Heart left ventricle (tissue), 13 donors: ENCODE results near the gene SRGAP2.
"Not testable (repeated sequence)": the region's sequence is repeated elsewhere in the genome, so short reads cannot be mapped to it uniquely, and the experiment has no call there.

Experiments used
- CTCF ChIP-seq, 12 donors: fragments of 200-600 bp; sonication (generic) in 4 of 12; IDR thresholded peaks; one replicate each; pipeline versions ENCODE4 v1.5.0 to v1.8.0; 2018 to 2022; ENCODE audit warnings: antibody characterized with exemption in 12 of 12, mild to moderate bottlenecking in 5 of 12
- POLR2A ChIP-seq, 2 donors: fragments of 450-650 bp; IDR thresholded peaks; one replicate each; pipeline ENCODE4 v1.6.1; 2017; ENCODE audit warnings: antibody characterized with exemption in 2 of 2, mild to moderate bottlenecking in 2 of 2, moderate library complexity in 2 of 2
- donor health status: ischemic (EF 13 %, LVEDD 7.1; RV severe dilation, severe dysfunction).
- donor health status: DM: no; HTN: yes; CAD: no.
- donor health status: DM: no; HTN: no; CAD: no.
- donor health status: ischemic (EF 25% LVEDD 6.9; RV normal size, moderate dysfunction).
- donor health status: ischemic (EF 25% LVEDD 5.7; RV mildly dilated, moderate dysfunction).
- donor health status: ischemic (EF 35%, LVEDD 5.7; RV mildly dilated, moderate dysfunction).
- donor health status: nonischemic (EF 11% LVEDD 7.7; RV severe dilation, severe dysfunction).
- donor health status: DM: yes; HTN: yes; CAD: no.
- donor health status: PGD.
- donor health status: ischemic (EF 29% LVEDD 5.4; RV normal size, mild dysfunction).
- donor health status: nonischemic (EF 23%, LVEDD 6.1; RV moderate dilation, normal function).

GRCh38 chr1:206250953-206251681, 47.8 kb downstream of the SRGAP2 start:
- not testable (repeated sequence) for TF ChIP-seq POLR2A, CTCF (IDR thresholded peaks at IDR 0.05)
